Erythroblast (primary cell): ENCODE results near the gene DHRS1.

ENCODE experiments used
- GATA1 ChIP-seq: IDR thresholded peaks from 2 replicates; pipeline ENCODE4 v1.6.1; 2011; ENCODE audit warnings: low read depth, mild to moderate bottlenecking, control low read depth, low read length, moderate library complexity
- POLR2A ChIP-seq: IDR thresholded peaks from 2 replicates; pipeline ENCODE4 v1.6.1; 2011; ENCODE audit warnings: mild to moderate bottlenecking, low read length

GRCh38 chr14:24307575-24308341, 8.2 kb upstream of the DHRS1 start, which contains the start of gene CIDEB:
- TF ChIP-seq POLR2A, result no peak
- TF ChIP-seq GATA1, result no peak
